Glutamatergic neuron (in vitro differentiated cells): ENCODE results near the gene FPR3. TPM values are rescaled to one million over a fixed set of nuclear protein-coding genes. Genes with fewer than 3 reads are reported as not detected.
A peak's percentile ranks its signal among the peaks of the same experiment; 100 is the strongest.

Experiments used
- DNase-seq: peaks from one replicate; pipeline ENCODE4 v3.0.0; 2022
- H3K27ac Mint-ChIP-seq: one replicate; pipeline ENCODE4 v1.8.0; 2020; ENCODE audit warnings: mild to moderate bottlenecking, mixed read lengths, inconsistent platforms; ENCODE audit not compliant: unreplicated experiment
- H3K27me3 Mint-ChIP-seq: one replicate; pipeline ENCODE4 v1.8.0; 2020; ENCODE audit warnings: mild to moderate bottlenecking, moderate library complexity, mixed read lengths, inconsistent platforms; ENCODE audit not compliant: unreplicated experiment
- H3K36me3 Mint-ChIP-seq: one replicate; pipeline ENCODE4 v1.8.0; 2020; ENCODE audit warnings: mild to moderate bottlenecking, mixed read lengths, inconsistent platforms; ENCODE audit not compliant: unreplicated experiment
- H3K4me1 Mint-ChIP-seq: one replicate; pipeline ENCODE4 v1.8.0; 2020; ENCODE audit warnings: mild to moderate bottlenecking, low read depth, mixed read lengths, inconsistent platforms; ENCODE audit not compliant: unreplicated experiment
- H3K4me3 Mint-ChIP-seq: one replicate; pipeline ENCODE4 v1.8.0; 2020; ENCODE audit warnings: mild to moderate bottlenecking, mixed read lengths, inconsistent platforms; ENCODE audit not compliant: unreplicated experiment
- H3K9me3 Mint-ChIP-seq: one replicate; pipeline ENCODE4 v1.8.0; 2020; ENCODE audit warnings: mild to moderate bottlenecking, moderate library complexity, mixed read lengths, inconsistent platforms; ENCODE audit not compliant: unreplicated experiment
- CTCF ChIP-seq: fragments of 200-600 bp; sonication (generic); IDR thresholded peaks from one replicate; pipeline ENCODE4 v1.5.0; 2021; ENCODE audit not compliant: partially characterized antibody, unreplicated experiment
- total RNA-seq: library from RNA; stranded (reverse); fragmentation: NEBNext Ultra II Directional; extraction: Animal tissue kit (Norgen Biotek cat#: 25700); gene quantifications from one replicate; pipeline ENCODE4 v1.2.1, GENCODE V29; 2021; ENCODE audit not compliant: unreplicated experiment

The FPR3 gene
- total RNA-seq, 1 donor from 2014 or later: not detected

- Mint-ChIP-seq H3K4me3 (no peak overlapping the region), H3K27ac (no peak overlapping the region), H3K36me3 (no peaks in the 10 kb centered on the region), H3K9me3 (peaks cover 2% of the 10 kb centered on the region), H3K27me3 (no peaks in the 10 kb centered on the region), H3K4me1 (no peaks in the 10 kb centered on the region)
- peak; percentile 63 for DNase-seq
- TF ChIP-seq CTCF: peak; percentile 79
Observed at GRCh38 chr19:51777570-51778462, 17.1 kb upstream of the FPR3 start.

GRCh38 chr19:51779181-51779580 is 15.8 kb upstream of the FPR3 start:
- peaks cover 2% of the 10 kb centered on the region for H3K9me3 Mint-ChIP-seq
- no peaks in the 10 kb centered on the region for H3K27me3 Mint-ChIP-seq
- no peak overlapping the region for H3K4me3 Mint-ChIP-seq
- H3K27ac Mint-ChIP-seq: no peak overlapping the region
- H3K4me1 Mint-ChIP-seq: no peaks in the 10 kb centered on the region
- H3K36me3 Mint-ChIP-seq: no peaks in the 10 kb centered on the region
- no peak for DNase-seq
- TF ChIP-seq CTCF: no peak

GRCh38 chr19:51779703-51780102 is 15.3 kb upstream of the FPR3 start:
- no peak overlapping the region for H3K27ac Mint-ChIP-seq

GRCh38 chr19:51780270-51780669 is 14.7 kb upstream of the FPR3 start:
- no peak overlapping the region for H3K4me3 Mint-ChIP-seq
- no peak overlapping the region for H3K27ac Mint-ChIP-seq
- peaks cover 2% of the 10 kb centered on the region for H3K9me3 Mint-ChIP-seq
- TF ChIP-seq CTCF: no peak
- H3K36me3 Mint-ChIP-seq: no peaks in the 10 kb centered on the region
- H3K27me3 Mint-ChIP-seq: no peaks in the 10 kb centered on the region
- no peak for DNase-seq
- no peaks in the 10 kb centered on the region for H3K4me1 Mint-ChIP-seq

More at GRCh38 chr19:51779703-51780102, 15.3 kb upstream of the FPR3 start:
- no peaks in the 10 kb centered on the region for H3K36me3 Mint-ChIP-seq
- TF ChIP-seq CTCF: no peak
- H3K9me3 Mint-ChIP-seq: peaks cover 2% of the 10 kb centered on the region
- H3K4me3 Mint-ChIP-seq: no peak overlapping the region
- H3K27me3 Mint-ChIP-seq: no peaks in the 10 kb centered on the region
- no peaks in the 10 kb centered on the region for H3K4me1 Mint-ChIP-seq
- no peak for DNase-seq

GRCh38 chr19:51781999-51782398 is 13.0 kb upstream of the FPR3 start:
- Mint-ChIP-seq H3K4me1 (no peaks in the 10 kb centered on the region), H3K36me3 (no peaks in the 10 kb centered on the region), H3K9me3 (no peaks in the 10 kb centered on the region), H3K4me3 (no peak overlapping the region), H3K27me3 (no peaks in the 10 kb centered on the region), H3K27ac (no peak overlapping the region)
- TF ChIP-seq CTCF: no peak
- no peak for DNase-seq
